Osteocyte (in vitro differentiated cells): ENCODE data around the gene WDR27. TPM values are rescaled to one million over a fixed set of nuclear protein-coding genes. Genes with fewer than 3 reads are reported as not detected.

Source experiments
- DNase-seq: peaks from one replicate; pipeline ENCODE4 v3.0.0; 2021; ENCODE audit warnings: mixed read lengths; ENCODE audit not compliant: unreplicated experiment; ENCODE audit errors: extremely low spot score
- H3K27ac Mint-ChIP-seq: one replicate; pipeline ENCODE4 v1.8.0; 2021; ENCODE audit warnings: mild to moderate bottlenecking, mixed read lengths; ENCODE audit not compliant: unreplicated experiment
- H3K27me3 Mint-ChIP-seq: one replicate; pipeline ENCODE4 v1.8.0; 2021; ENCODE audit warnings: mixed read lengths; ENCODE audit not compliant: unreplicated experiment
- H3K36me3 Mint-ChIP-seq: one replicate; pipeline ENCODE4 v1.8.0; 2021; ENCODE audit warnings: mixed read lengths; ENCODE audit not compliant: unreplicated experiment
- H3K4me1 Mint-ChIP-seq: one replicate; pipeline ENCODE4 v1.8.0; 2021; ENCODE audit warnings: mixed read lengths; ENCODE audit not compliant: unreplicated experiment
- H3K4me3 Mint-ChIP-seq: one replicate; pipeline ENCODE4 v1.8.0; 2021; ENCODE audit warnings: mild to moderate bottlenecking, moderate library complexity, mixed read lengths; ENCODE audit not compliant: unreplicated experiment
- H3K9me3 Mint-ChIP-seq: one replicate; pipeline ENCODE4 v1.8.0; 2021; ENCODE audit warnings: mixed read lengths; ENCODE audit not compliant: unreplicated experiment
- total RNA-seq: library from RNA; stranded (reverse); gene quantifications from 2 replicates; pipeline ENCODE4 v1.2.1, GENCODE V29; 2021
- TF ChIP-seq, protein P1 (sequence below): fragments of 200-600 bp; sonication (generic); IDR thresholded peaks from 2 replicates; pipeline ENCODE4 v1.5.0; 2021; ENCODE audit warnings: antibody characterized with exemption, mild to moderate bottlenecking, moderate library complexity

The WDR27 gene
- total RNA-seq, 1 donor from 2014 or later = 37.4 TPM

DNA sequence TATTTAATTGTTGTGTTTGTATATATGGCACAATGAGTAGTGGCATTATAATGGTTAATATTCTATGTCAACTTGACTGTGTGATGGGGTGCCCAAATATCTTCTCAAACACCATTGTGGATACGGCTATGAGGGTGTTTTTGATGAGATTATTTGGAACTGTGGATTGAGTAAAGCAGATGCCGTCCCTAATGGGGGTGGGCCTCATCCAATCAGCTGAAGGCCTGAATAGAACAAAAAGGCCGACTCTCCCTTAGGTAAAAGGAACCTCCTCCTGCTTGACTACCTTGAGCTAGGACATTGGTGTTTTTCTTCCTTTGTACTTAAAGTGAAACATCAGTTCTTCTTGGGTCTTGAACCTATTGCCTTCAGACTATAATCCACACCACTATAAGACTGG, 207.8 kb downstream of the WDR27 start:
- peaks cover 3% of the 10 kb centered on the region for H3K36me3 Mint-ChIP-seq
- TF ChIP-seq, protein P1, sequence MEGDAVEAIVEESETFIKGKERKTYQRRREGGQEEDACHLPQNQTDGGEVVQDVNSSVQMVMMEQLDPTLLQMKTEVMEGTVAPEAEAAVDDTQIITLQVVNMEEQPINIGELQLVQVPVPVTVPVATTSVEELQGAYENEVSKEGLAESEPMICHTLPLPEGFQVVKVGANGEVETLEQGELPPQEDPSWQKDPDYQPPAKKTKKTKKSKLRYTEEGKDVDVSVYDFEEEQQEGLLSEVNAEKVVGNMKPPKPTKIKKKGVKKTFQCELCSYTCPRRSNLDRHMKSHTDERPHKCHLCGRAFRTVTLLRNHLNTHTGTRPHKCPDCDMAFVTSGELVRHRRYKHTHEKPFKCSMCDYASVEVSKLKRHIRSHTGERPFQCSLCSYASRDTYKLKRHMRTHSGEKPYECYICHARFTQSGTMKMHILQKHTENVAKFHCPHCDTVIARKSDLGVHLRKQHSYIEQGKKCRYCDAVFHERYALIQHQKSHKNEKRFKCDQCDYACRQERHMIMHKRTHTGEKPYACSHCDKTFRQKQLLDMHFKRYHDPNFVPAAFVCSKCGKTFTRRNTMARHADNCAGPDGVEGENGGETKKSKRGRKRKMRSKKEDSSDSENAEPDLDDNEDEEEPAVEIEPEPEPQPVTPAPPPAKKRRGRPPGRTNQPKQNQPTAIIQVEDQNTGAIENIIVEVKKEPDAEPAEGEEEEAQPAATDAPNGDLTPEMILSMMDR = no peak
- no peak overlapping the region for H3K4me3 Mint-ChIP-seq
- no peak for DNase-seq
- H3K27me3 Mint-ChIP-seq = no peaks in the 10 kb centered on the region
- H3K27ac Mint-ChIP-seq = no peak overlapping the region
- H3K9me3 Mint-ChIP-seq = peaks cover 10% of the 10 kb centered on the region
- H3K4me1 Mint-ChIP-seq = peaks cover 4% of the 10 kb centered on the region

GRCh38 chr6:169491482-169491881, 210.3 kb downstream of the WDR27 start:
- H3K36me3 Mint-ChIP-seq = peaks cover 2% of the 10 kb centered on the region
- no peak for DNase-seq
- H3K27me3 Mint-ChIP-seq = no peaks in the 10 kb centered on the region
- H3K27ac Mint-ChIP-seq = no peak overlapping the region
- H3K4me3 Mint-ChIP-seq = no peak overlapping the region
- TF ChIP-seq, protein P1 = no peak
- peaks cover 9% of the 10 kb centered on the region for H3K9me3 Mint-ChIP-seq
- H3K4me1 Mint-ChIP-seq = peaks cover 14% of the 10 kb centered on the region

GRCh38 chr6:169490830-169491229, 211.0 kb downstream of the WDR27 start:
- Mint-ChIP-seq H3K4me3 (no peak overlapping the region), H3K9me3 (peaks cover 3% of the 10 kb centered on the region), H3K36me3 (no peaks in the 10 kb centered on the region), H3K27ac (no peak overlapping the region), H3K4me1 (peaks cover 14% of the 10 kb centered on the region), H3K27me3 (no peaks in the 10 kb centered on the region)
- no peak for DNase-seq
- TF ChIP-seq, protein P1 = no peak

- H3K9me3 Mint-ChIP-seq = peaks cover 4% of the 10 kb centered on the region
- DNase-seq = no peak
- H3K27me3 Mint-ChIP-seq = no peaks in the 10 kb centered on the region
- H3K4me3 Mint-ChIP-seq = no peak overlapping the region
- TF ChIP-seq, protein P1 = no peak
- peaks cover 14% of the 10 kb centered on the region for H3K4me1 Mint-ChIP-seq
- no peak overlapping the region for H3K27ac Mint-ChIP-seq
- no peaks in the 10 kb centered on the region for H3K36me3 Mint-ChIP-seq
These were observed 211.6 kb downstream of the WDR27 start for GRCh38 chr6:169490246-169490641.

- Mint-ChIP-seq H3K4me3 (no peak overlapping the region), H3K9me3 (peaks cover 9% of the 10 kb centered on the region), H3K36me3 (no peaks in the 10 kb centered on the region), H3K27me3 (no peaks in the 10 kb centered on the region), H3K4me1 (peaks cover 14% of the 10 kb centered on the region), H3K27ac (no peak overlapping the region)
- TF ChIP-seq, protein P1 = no peak
- no peak for DNase-seq
These were observed 212.1 kb downstream of the WDR27 start for GRCh38 chr6:169489563-169490245.
